Measurements from ENCODE around the gene UBE2U. TPM values are rescaled to one million over a fixed set of nuclear protein-coding genes. Genes with fewer than 3 reads are reported as not detected.

Gene UBE2U
- total and polyA plus RNA-seq, 2 of the 4 experiments (the other 2 are of a cell fraction): not detected

- Histone ChIP-seq H2BK120ac (ENCODE audit: low read depth, low read length) (no peak overlapping the region), H3K27ac (ENCODE audit: insufficient read depth, low read length) (no peak overlapping the region), H3K9ac (ENCODE audit: low read depth, low read length) (no peak overlapping the region), H2BK20ac (ENCODE audit: low read depth, low read length) (no peak overlapping the region), H3K18ac (ENCODE audit: low read depth, low read length) (no peak overlapping the region), H3K56ac (ENCODE audit: extremely low read depth, insufficient read depth, low read length) (no peak overlapping the region), H2AK5ac (ENCODE audit: low read depth, low read length) (no peak overlapping the region), H4K20me1 (ENCODE audit: insufficient read depth, low read length) (no peaks in the 10 kb centered on the region), H4K91ac (ENCODE audit: insufficient read depth, low read depth, low read length) (no peak overlapping the region), H3K4me1 (ENCODE audit: control insufficient read depth, insufficient read depth, low read length) (no peaks in the 10 kb centered on the region), H3K14ac (replicated peaks; ENCODE audit: low read depth, low read length) (no peak overlapping the region), H2AK9ac (replicated peaks; ENCODE audit: low read depth, low read length, poor library complexity) (no peak overlapping the region), H3K9me3 (ENCODE audit: control insufficient read depth, insufficient read depth, low read length) (no peaks in the 10 kb centered on the region), H3K4me2 (ENCODE audit: low read depth, low read length) (no peak overlapping the region), H4K8ac (ENCODE audit: low read depth in 2 of 2, low read length in 2 of 2) (no peak overlapping the region), H3K4ac (ENCODE audit: low read depth, low read length) (no peak overlapping the region), H2BK5ac (ENCODE audit: low read depth, low read length, poor library complexity, severe bottlenecking) (no peak overlapping the region), H3K36me3 (ENCODE audit: control insufficient read depth, insufficient read depth, low read length) (no peaks in the 10 kb centered on the region), H2AFZ (replicated peaks; ENCODE audit: low read length, poor library complexity) (no peak overlapping the region), H2BK15ac (ENCODE audit: low read depth, low read length) (no peak overlapping the region), H4K5ac (ENCODE audit: low read depth, low read length) (no peak overlapping the region), H3K23ac (ENCODE audit: low read depth, low read length) (no peak overlapping the region), H3K9me1 (ENCODE audit: insufficient read depth, low read length) (no peaks in the 10 kb centered on the region), H3K27me3 (ENCODE audit: control insufficient read depth, insufficient read depth, low read length) (no peaks in the 10 kb centered on the region), H3K79me1 (ENCODE audit: low read depth in 1 of 2, low read length in 2 of 2) (no peaks in the 10 kb centered on the region), H3K4me3 (ENCODE audit: insufficient read depth, low read depth, low read length) (no peak overlapping the region)
- intact Hi-C loops (cut with micrococcal nuclease) (no loop called here), in situ Hi-C loops (cut with MboI; ENCODE audit: low sequenced_read_pairs) (no loop called here), dilution Hi-C loops (cut with HindIII; ENCODE audit: low sequenced_read_pairs, unreplicated experiment) (no loop called here)
- no CpG with 5 or more reads among the region's 8 CpGs for WGBS, 2 experiments (ENCODE audit: extremely low coverage in 2 of 2, insufficient read length in 1 of 2)
- no peak for TF ChIP-seq RAD21 (IDR thresholded peaks at IDR 0.05; ENCODE audit: low read length)
- no peak for TF ChIP-seq ELK1 (IDR thresholded peaks at IDR 0.05; ENCODE audit: borderline replicate concordance, low read depth, low read length)
- no peak for TF ChIP-seq SMC3 (IDR thresholded peaks at IDR 0.05; ENCODE audit: low read depth, low read length)
- no peak for TF ChIP-seq CHD1 (IDR thresholded peaks at IDR 0.05; ENCODE audit: low read depth, low read length)
- TF ChIP-seq RCOR1 (IDR thresholded peaks at IDR 0.05; ENCODE audit: insufficient replicate concordance, low read length): no peak
- TF ChIP-seq RFX5 (IDR thresholded peaks at IDR 0.05; ENCODE audit: low read depth, low read length): no peak
- no peak for TF ChIP-seq MXI1 (IDR thresholded peaks at IDR 0.05; ENCODE audit: borderline replicate concordance, low read depth, low read length)
- no peak for TF ChIP-seq CTCF (conservative IDR thresholded peaks at IDR 0.05; ENCODE audit: low read depth, low read length)
- no peak for TF ChIP-seq BHLHE40 (IDR thresholded peaks at IDR 0.05; ENCODE audit: low read depth, low read length)
- TF ChIP-seq MAZ (IDR thresholded peaks at IDR 0.05; ENCODE audit: borderline replicate concordance, low read depth, low read length): no peak
- TF ChIP-seq NFE2L2 (IDR thresholded peaks at IDR 0.05; ENCODE audit: low read depth, low read length): no peak
- ATAC-seq (ENCODE audit: low read depth): no peak
- no peak for DNase-seq
- POLR2A ChIA-PET (ENCODE audit: unreplicated experiment): no interaction called here
- BruUV-seq (replicated peaks): no TSS peak
- CTCF ChIA-PET: no interaction called here
Observed at GRCh38 chr1:64196074-64196870, 7.2 kb upstream of the UBE2U start.
